Measurements from ENCODE around the gene STRBP.

STRBP gene

DNA sequence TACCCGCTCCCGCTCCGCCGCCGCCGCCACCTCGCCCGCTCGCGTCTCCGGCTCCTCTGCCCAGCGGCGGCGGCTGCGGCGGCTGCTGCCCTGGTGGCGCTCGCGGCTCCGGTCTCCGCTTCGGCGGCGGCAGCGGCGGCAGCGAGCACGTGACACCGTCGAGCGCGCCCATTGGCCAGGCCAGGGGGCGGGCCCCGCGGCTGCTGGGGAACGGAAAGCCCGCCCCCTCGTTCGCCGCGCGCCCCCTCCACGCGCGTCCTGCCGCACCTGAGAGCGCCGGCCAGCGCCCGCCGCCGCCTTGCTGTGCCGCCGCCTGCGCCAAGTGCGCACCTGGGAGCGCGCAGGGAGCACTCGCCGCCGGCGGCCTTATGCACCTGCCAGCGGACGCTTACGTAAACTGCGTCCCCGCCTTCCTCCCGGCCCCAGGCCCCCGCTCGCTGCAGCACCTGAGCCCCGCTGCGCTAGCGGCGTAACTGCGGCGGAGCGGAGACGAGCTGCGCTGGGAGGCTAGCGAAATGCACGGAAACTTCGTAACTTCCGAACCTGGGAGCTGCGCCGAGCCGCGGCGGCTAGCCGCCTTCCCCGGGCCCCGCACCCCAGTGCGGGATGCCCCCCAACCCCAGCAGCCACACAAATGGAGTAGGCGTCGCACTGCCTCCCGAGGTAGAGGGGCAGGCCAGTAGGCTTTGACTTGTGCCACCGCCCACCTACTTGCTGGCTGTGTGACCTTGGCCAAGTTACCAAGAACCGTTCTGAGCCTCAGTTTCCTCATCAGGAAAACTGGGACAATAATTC, at the start of gene STRBP:
TSS of gene STRBP (minus strand) at position 122 of the 795 bp plus-strand sequence. CDS start 84,452 bp downstream, outside the sequence.
- DNase-seq (ENCODE audit: extremely low read depth, low read depth): peak; percentile 14
- peak within 1 kb of the TSS; percentile 62 for H3K4me3 ChIP-seq (replicated peaks; ENCODE audit: low read depth, low read length)
- TF ChIP-seq, protein P1, sequence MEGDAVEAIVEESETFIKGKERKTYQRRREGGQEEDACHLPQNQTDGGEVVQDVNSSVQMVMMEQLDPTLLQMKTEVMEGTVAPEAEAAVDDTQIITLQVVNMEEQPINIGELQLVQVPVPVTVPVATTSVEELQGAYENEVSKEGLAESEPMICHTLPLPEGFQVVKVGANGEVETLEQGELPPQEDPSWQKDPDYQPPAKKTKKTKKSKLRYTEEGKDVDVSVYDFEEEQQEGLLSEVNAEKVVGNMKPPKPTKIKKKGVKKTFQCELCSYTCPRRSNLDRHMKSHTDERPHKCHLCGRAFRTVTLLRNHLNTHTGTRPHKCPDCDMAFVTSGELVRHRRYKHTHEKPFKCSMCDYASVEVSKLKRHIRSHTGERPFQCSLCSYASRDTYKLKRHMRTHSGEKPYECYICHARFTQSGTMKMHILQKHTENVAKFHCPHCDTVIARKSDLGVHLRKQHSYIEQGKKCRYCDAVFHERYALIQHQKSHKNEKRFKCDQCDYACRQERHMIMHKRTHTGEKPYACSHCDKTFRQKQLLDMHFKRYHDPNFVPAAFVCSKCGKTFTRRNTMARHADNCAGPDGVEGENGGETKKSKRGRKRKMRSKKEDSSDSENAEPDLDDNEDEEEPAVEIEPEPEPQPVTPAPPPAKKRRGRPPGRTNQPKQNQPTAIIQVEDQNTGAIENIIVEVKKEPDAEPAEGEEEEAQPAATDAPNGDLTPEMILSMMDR (IDR thresholded peaks at IDR 0.05; ENCODE audit: low read depth, low read length, missing control alignments): no peak

DNA sequence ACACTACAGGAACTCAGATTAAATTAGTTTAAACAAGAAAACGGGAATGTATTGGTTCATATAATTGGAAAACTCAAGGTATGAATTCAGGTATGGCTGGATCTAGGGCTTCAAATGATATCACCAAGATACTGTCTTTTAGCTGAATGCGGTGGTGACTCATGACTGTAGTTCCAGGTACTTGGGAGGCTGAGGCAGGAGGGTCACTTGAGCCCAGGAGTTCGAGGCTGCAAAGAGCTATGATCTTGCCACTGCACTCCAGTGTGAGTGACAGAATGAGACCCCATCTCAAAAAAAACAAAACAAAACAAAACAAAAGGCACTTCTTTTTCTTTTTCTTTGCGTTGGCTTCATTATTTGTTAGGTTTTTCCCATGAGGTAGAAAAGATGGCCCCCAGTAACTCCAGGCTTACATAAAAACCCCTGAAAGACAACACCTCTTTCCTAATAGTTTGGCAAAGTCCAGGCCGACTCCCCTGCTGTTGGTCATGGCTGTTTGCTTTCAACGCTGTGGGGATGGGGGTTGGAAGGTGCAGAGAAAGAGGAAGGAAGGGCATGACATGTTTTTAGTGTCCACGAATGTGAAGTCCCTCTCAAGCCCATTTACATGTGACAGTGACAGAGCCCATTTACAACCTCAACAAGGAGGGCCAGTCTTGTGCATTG, 47.8 kb upstream of the STRBP start:
- DNase-seq (ENCODE audit: extremely low read depth, low read depth): no peak
- TF ChIP-seq, protein P1 (IDR thresholded peaks at IDR 0.05; ENCODE audit: low read depth, low read length, missing control alignments): no peak
- H3K4me3 ChIP-seq (replicated peaks; ENCODE audit: low read depth, low read length): no peak overlapping the region

DNA sequence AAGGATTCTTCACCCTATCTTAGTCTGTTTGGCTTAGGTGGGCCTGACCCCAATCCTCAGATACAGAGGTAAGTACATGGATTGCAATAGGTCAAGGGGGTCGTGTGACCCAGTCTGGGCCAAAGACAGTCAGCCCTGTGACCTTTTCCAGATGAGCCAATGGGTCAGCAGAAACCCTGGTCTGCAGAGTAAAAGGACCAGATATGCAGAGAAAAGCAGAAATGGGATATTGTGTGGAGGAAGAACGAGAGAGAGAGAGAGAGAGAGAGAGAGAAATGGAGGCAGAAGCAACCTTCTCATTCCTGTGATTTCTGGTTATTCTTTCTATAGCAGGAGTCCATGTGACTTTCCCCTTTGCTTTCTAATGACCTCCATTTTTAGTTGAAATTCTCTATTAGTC, 47.2 kb upstream of the STRBP start:
- no peak for DNase-seq (ENCODE audit: extremely low read depth, low read depth)

DNA sequence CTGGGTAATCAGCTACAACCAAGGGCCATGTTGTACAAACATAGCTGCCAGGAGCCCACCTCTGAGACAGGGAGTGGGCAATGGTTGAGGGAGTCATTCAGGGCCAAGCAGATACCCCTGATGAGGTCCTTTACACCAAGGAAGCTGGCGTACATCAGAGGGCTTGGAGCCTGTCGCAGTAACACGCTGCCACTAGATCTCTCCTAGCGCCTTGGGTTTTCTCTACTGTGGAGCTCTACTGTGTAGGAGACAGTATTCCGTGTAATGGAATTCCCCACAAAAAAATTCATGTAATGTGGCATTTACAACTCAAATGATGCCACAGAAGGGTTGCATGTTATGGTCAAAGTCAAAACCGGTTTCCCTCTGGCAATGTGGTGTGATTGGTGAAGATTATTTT, 46.2 kb upstream of the STRBP start:
- TF ChIP-seq, protein P1 (IDR thresholded peaks at IDR 0.05; ENCODE audit: low read depth, low read length, missing control alignments): no peak
- DNase-seq (ENCODE audit: extremely low read depth, low read depth): no peak
- no peak overlapping the region for H3K4me3 ChIP-seq (replicated peaks; ENCODE audit: low read depth, low read length)

More for the DNA sequence above, 47.2 kb upstream of the STRBP start:
- TF ChIP-seq, protein P1 (IDR thresholded peaks at IDR 0.05; ENCODE audit: low read depth, low read length, missing control alignments): no peak
- H3K4me3 ChIP-seq (replicated peaks; ENCODE audit: low read depth, low read length): no peak overlapping the region

DNA sequence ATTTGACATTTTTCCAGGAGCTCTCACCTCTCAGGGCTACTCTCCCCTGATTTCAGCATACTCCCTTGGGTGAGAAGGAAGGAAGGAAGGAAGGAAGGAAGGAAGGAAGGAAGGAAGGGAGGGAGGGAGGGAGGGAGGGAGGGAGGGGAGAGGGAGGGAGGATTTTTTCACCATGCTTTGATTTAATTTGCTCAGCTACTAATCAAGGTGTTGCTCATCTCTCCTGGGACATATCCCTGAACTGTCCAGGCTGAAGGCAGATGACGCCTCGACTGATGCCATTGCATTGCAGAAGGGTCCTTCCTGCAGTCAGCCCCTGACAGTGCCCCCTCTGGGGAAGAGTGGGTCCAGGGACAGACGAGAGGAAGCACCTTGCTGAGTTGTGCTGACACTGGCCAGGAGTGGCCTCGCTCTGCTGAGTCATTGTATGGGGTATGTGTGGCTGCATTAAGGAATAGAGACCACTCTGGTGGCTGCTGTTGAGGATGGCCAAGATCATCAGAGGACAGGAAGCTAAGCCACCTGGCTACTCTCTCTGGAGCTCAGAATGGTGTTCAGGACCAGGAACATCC, 44.0 kb upstream of the STRBP start:
- no peak for DNase-seq (ENCODE audit: extremely low read depth, low read depth)
- TF ChIP-seq, protein P1 (IDR thresholded peaks at IDR 0.05; ENCODE audit: low read depth, low read length, missing control alignments): no peak
- no peak overlapping the region for H3K4me3 ChIP-seq (replicated peaks; ENCODE audit: low read depth, low read length)

DNA sequence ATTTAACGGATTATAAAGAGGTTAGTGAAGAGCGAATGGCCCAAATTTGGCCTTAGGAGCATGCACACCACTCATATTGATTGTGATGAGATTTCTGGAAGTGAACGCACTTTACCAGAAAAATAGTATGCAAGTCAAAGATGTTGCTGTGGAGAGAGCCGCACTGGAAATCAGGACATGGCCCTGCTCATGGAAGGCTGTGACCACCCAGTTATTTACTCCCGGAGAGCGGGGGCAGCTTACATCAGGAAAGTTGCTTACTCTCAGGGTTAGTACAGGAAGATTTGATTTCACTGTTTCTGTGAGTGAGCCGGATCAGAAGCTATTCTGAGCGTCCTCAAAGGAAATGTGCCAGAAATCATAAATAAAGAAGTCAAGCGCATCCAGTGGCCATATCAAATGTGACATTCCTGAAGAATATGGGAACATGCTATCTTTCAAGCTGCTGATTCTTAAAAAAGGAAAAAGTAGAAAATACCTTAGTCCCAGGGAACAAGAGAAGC, 42.9 kb upstream of the STRBP start:
- no peak for DNase-seq (ENCODE audit: extremely low read depth, low read depth)
- H3K4me3 ChIP-seq (replicated peaks; ENCODE audit: low read depth, low read length): no peak overlapping the region
- TF ChIP-seq, protein P1 (IDR thresholded peaks at IDR 0.05; ENCODE audit: low read depth, low read length, missing control alignments): no peak
